HepG2 (cell line): ENCODE measurements around the gene SRD5A3. TPM values are rescaled to one million over a fixed set of nuclear protein-coding genes. Genes with fewer than 3 reads are reported as not detected.
A peak's percentile ranks its signal among the peaks of the same experiment; 100 is the strongest.

ENCODE experiments used
- CREBL2 ChIP-seq: sonication (generic); formaldehyde crosslinking; IDR thresholded peaks from 2 replicates; pipeline ENCODE4 v1.8.1; 2023; ENCODE audit warnings: missing genetic modification reagents, mild to moderate bottlenecking, borderline replicate concordance
- FOSL1 ChIP-seq: sonication (generic); formaldehyde crosslinking; IDR thresholded peaks from 2 replicates; pipeline ENCODE4 v1.9.0; 2021; ENCODE audit warnings: missing genetic modification reagents, borderline replicate concordance
- HMGXB4 ChIP-seq, 2 experiments: sonication (generic) in 1 of 2; formaldehyde crosslinking in 1 of 2; IDR thresholded peaks; 2 replicates each; pipeline versions ENCODE4 v1.4.0 to v1.6.1; 2018 to 2020; ENCODE audit warnings: missing genetic modification reagents in 2 of 2, borderline replicate concordance in 1 of 2, low read depth in 1 of 2, mild to moderate bottlenecking in 1 of 2, missing biosample characterization in 1 of 2
- IKZF1 ChIP-seq: fragments of 450-650 bp; IDR thresholded peaks from 2 replicates; pipeline ENCODE4 v1.7.1; 2016
- JARID2 ChIP-seq: sonication (generic); formaldehyde crosslinking; IDR thresholded peaks from 2 replicates; pipeline ENCODE4 v1.8.1; 2023; ENCODE audit warnings: missing genetic modification reagents, inconsistent platforms; ENCODE audit not compliant: insufficient replicate concordance
- NCOA2 ChIP-seq: sonication (generic); formaldehyde crosslinking; IDR thresholded peaks from 2 replicates; pipeline ENCODE4 v1.8.0; 2022; ENCODE audit warnings: inconsistent platforms
- NR2F1 ChIP-seq, 2 experiments: fragments of 450-650 bp in 1 of 2; formaldehyde crosslinking in 1 of 2; IDR thresholded peaks; 2 replicates each; pipeline versions ENCODE4 v1.5.0 to v1.6.1; 2016 to 2020; ENCODE audit warnings: mild to moderate bottlenecking in 1 of 2, missing compliant biosample characterization in 1 of 2, missing genetic modification reagents in 1 of 2, moderate library complexity in 1 of 2
- REL ChIP-seq: sonication (generic); formaldehyde crosslinking; conservative IDR thresholded peaks from 2 replicates; pipeline ENCODE4 v1.8.0; 2022; ENCODE audit warnings: mild to moderate bottlenecking, missing genetic modification reagents, moderate library complexity
- SMARCE1 ChIP-seq: fragments of 450-650 bp; IDR thresholded peaks from 2 replicates; pipeline ENCODE4 v1.6.1; 2017; ENCODE audit warnings: borderline replicate concordance
- ZNF558 ChIP-seq: sonication (generic); formaldehyde crosslinking; IDR thresholded peaks from 2 replicates; pipeline ENCODE4 v1.9.0; 2022; ENCODE audit warnings: mild to moderate bottlenecking, missing genetic modification reagents, borderline replicate concordance
- ZNF761 ChIP-seq: sonication (generic); formaldehyde crosslinking; conservative IDR thresholded peaks from 2 replicates; pipeline ENCODE4 v1.4.0; 2020; ENCODE audit warnings: mild to moderate bottlenecking, missing genetic modification reagents
- ZNF768 ChIP-seq: sonication (generic); formaldehyde crosslinking; IDR thresholded peaks from 2 replicates; pipeline ENCODE4 v1.4.0; 2020; ENCODE audit warnings: missing genetic modification reagents
- ZNF777 ChIP-seq: sonication (generic); formaldehyde crosslinking; IDR thresholded peaks from 2 replicates; pipeline ENCODE4 v1.4.0; 2020; ENCODE audit warnings: missing genetic modification reagents
- ZSCAN12 ChIP-seq: sonication (generic); formaldehyde crosslinking; IDR thresholded peaks from 2 replicates; pipeline ENCODE4 v1.9.0; 2021; ENCODE audit warnings: mild to moderate bottlenecking, missing genetic modification reagents
- polyA plus RNA-seq, 8 experiments: library from polyadenylated mRNA; depleted of rRNA in 3 of 8; stranded (reverse) in 7 of 8; unstranded in 1 of 8; fragments of >200 nt; fragmentation: Illumina TruSeq in 4 of 8; extraction: Trizol in 4 of 8; gene quantifications; 2 replicates each; pipeline versions ENCODE4 v1.2.1 to v1.2.3, GENCODE V29; 2011 to 2016; ENCODE audit warnings: low read depth in 4 of 8, missing spikeins in 1 of 8, mixed read lengths in 1 of 8; ENCODE audit not compliant: insufficient read depth in 1 of 8
- total RNA-seq, 5 experiments: library from RNA; depleted of rRNA; stranded (reverse); fragments of >200 nt; fragmentation: Illumina TruSeq; extraction: Trizol; gene quantifications; 2 replicates each; pipeline ENCODE4 v1.2.3, GENCODE V29; 2016; ENCODE audit warnings: low read depth in 1 of 5
- TF ChIP-seq, protein P1 (sequence below): sonication (generic); formaldehyde crosslinking; IDR thresholded peaks from 2 replicates; pipeline ENCODE4 v1.9.0; 2021; ENCODE audit warnings: mild to moderate bottlenecking, missing genetic modification reagents
- TF ChIP-seq, protein P2 (sequence below): sonication (generic); formaldehyde crosslinking; IDR thresholded peaks from 2 replicates; pipeline ENCODE4 v1.8.1; 2023; ENCODE audit warnings: mild to moderate bottlenecking, moderate library complexity, missing genetic modification reagents
- TF ChIP-seq, protein P3 (sequence below): sonication (generic); formaldehyde crosslinking; IDR thresholded peaks from 2 replicates; pipeline ENCODE4 v1.8.0; 2022; ENCODE audit warnings: low read depth, missing genetic modification reagents

SRD5A3 gene
- total and polyA plus RNA-seq, 2 of the 13 experiments (the other 11 are each of a cell fraction or from before 2014, with no cell fraction given): 12.4 to 18.4 TPM

- TF ChIP-seq NR2F1 (CRISPR knock-in tag; IDR thresholded peaks at IDR 0.05) (no peak), SMARCE1 (no peak), ZNF777 (CRISPR knock-in tag) (peak; percentile 39; the same call in 1 of the 2 replicates), IKZF1 (no peak), ZNF768 (CRISPR knock-in tag) (no peak), JARID2 (CRISPR knock-in tag) (no peak), ZNF558 (CRISPR knock-in tag) (peak; percentile 50; the same call in 1 of the 2 replicates), ZNF761 (CRISPR knock-in tag) (no peak), ZSCAN12 (CRISPR knock-in tag) (no peak), NCOA2 (CRISPR knock-in tag) (no peak; the same call in 1 of the 2 replicates), FOSL1 (CRISPR knock-in tag) (no peak), HMGXB4 (CRISPR knock-in tag; IDR thresholded peaks at IDR 0.05; ENCODE audit: borderline replicate concordance in 1 of 2, low read depth in 1 of 2) (peak; percentile 51 to 70; a peak in 1 of 4 replicates), REL (CRISPR knock-in tag) (no peak), CREBL2 (peak; percentile 30; the same call in 1 of the 2 replicates)
- TF ChIP-seq, protein P1, sequence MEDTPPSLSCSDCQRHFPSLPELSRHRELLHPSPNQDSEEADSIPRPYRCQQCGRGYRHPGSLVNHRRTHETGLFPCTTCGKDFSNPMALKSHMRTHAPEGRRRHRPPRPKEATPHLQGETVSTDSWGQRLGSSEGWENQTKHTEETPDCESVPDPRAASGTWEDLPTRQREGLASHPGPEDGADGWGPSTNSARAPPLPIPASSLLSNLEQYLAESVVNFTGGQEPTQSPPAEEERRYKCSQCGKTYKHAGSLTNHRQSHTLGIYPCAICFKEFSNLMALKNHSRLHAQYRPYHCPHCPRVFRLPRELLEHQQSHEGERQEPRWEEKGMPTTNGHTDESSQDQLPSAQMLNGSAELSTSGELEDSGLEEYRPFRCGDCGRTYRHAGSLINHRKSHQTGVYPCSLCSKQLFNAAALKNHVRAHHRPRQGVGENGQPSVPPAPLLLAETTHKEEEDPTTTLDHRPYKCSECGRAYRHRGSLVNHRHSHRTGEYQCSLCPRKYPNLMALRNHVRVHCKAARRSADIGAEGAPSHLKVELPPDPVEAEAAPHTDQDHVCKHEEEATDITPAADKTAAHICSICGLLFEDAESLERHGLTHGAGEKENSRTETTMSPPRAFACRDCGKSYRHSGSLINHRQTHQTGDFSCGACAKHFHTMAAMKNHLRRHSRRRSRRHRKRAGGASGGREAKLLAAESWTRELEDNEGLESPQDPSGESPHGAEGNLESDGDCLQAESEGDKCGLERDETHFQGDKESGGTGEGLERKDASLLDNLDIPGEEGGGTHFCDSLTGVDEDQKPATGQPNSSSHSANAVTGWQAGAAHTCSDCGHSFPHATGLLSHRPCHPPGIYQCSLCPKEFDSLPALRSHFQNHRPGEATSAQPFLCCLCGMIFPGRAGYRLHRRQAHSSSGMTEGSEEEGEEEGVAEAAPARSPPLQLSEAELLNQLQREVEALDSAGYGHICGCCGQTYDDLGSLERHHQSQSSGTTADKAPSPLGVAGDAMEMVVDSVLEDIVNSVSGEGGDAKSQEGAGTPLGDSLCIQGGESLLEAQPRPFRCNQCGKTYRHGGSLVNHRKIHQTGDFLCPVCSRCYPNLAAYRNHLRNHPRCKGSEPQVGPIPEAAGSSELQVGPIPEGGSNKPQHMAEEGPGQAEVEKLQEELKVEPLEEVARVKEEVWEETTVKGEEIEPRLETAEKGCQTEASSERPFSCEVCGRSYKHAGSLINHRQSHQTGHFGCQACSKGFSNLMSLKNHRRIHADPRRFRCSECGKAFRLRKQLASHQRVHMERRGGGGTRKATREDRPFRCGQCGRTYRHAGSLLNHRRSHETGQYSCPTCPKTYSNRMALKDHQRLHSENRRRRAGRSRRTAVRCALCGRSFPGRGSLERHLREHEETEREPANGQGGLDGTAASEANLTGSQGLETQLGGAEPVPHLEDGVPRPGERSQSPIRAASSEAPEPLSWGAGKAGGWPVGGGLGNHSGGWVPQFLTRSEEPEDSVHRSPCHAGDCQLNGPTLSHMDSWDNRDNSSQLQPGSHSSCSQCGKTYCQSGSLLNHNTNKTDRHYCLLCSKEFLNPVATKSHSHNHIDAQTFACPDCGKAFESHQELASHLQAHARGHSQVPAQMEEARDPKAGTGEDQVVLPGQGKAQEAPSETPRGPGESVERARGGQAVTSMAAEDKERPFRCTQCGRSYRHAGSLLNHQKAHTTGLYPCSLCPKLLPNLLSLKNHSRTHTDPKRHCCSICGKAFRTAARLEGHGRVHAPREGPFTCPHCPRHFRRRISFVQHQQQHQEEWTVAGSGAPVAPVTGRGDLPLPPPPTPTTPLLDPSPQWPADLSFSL (CRISPR knock-in tag): peak; percentile 64; the same call in 1 of the 2 replicates
- TF ChIP-seq, protein P2, sequence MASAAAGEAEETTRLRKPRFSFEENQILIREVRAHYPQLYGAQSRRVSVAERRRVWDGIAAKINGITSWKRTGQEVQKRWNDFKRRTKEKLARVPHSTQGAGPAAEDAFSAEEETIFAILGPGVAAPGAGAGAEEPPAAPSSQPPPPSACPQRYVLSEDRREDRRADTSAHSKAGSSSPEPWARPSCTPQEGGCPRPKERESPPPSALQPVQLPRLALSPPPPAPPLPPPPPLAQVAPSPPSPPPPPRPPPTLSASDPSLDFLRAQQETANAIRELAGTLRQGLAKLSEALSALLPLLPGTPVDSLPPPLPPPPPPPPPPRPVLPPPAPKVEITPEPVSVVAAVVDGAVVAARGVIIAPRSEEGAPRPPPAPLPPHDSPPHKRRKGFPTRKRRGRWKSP (CRISPR knock-in tag): peak; percentile 56
- TF ChIP-seq, protein P3, sequence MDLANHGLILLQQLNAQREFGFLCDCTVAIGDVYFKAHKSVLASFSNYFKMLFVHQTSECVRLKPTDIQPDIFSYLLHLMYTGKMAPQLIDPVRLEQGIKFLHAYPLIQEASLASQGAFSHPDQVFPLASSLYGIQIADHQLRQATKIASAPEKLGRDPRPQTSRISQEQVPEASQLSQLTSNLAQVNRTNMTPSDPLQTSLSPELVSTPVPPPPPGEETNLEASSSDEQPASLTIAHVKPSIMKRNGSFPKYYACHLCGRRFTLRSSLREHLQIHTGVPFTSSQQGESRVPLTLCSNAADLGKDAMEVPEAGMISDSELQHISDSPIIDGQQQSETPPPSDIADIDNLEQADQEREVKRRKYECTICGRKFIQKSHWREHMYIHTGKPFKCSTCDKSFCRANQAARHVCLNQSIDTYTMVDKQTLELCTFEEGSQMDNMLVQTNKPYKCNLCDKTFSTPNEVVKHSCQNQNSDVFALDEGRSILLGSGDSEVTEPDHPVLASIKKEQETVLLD: no peak; the same call in 1 of the 2 replicates
Measured at GRCh38 chr4:55395529-55396307, 49.7 kb downstream of the SRD5A3 start, which contains the start of gene TMEM165 (continued).
